Measurements from ENCODE around the gene YIPF1. TPM values are rescaled to one million over a fixed set of nuclear protein-coding genes. Genes with fewer than 3 reads are reported as not detected.

The YIPF1 gene
- total and polyA plus RNA-seq, 11 donors = 8.7 to 29.5 (median 14.4) TPM

DNA sequence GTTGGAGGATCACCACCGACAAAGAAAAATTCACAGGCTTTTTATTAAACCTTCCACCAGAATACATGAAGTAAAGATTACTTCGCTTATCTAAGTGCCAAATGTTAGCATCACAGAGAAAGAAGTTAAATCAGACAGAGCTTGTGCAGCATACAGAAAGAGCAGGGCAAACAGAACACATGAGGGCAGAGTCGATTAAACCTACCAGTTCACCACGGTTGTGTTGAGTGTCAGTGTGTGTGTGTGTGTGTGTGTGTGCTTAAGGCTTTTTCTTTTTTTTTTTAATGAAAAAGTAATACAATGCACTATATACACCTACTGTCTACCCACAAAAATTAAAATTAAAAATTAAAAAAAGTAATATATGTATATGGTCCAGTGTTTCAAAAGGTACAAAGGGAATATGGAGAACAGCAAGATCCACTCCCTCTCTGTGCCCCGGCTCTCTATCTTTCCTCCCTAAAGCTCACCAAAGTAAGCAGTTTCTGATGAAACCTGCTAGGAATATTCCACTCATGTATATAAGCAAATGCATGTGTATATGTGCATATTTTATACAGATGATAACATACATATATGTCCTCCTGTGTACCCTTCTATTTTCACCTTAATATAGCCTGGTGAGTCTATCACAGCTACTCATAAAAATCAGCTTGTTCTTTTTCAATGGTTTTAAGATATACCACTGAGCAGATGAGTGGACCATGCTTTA is 17.7 kb downstream of the YIPF1 start:
- ATAC-seq = no peak
- intact Hi-C loops (cut with DNase I) = loop anchor here in 1 of 10 donors (10.0 kb wide), 1 partner anchor 57 kb away; no protein-coding TSS in a partner anchor
- TF ChIP-seq POLR2A (IDR thresholded peaks at IDR 0.05) (no peak), CTCF (IDR thresholded peaks at IDR 0.05) (no peak)

GRCh38 chr1:53871221-53871620 is 18.4 kb downstream of the YIPF1 start:
- H3K36me3 ChIP-seq = peaks cover 0 to 97% (median 74%) of the 10 kb centered on the region in 9 donors
- TF ChIP-seq CTCF (IDR thresholded peaks at IDR 0.05) (no peak), POLR2A (IDR thresholded peaks at IDR 0.05) (no peak)
- no peaks in the 10 kb centered on the region for H3K4me1 ChIP-seq
- H3K27ac ChIP-seq = no peak overlapping the region
- ATAC-seq (no peak), DNase-seq (no peak)
- H3K27me3 ChIP-seq = no peaks in the 10 kb centered on the region
- H3K4me3 ChIP-seq = no peak overlapping the region
- H3K9me3 ChIP-seq = no peaks in the 10 kb centered on the region
- intact Hi-C loops (cut with DNase I) = loop anchor here in 1 of 10 donors (10.0 kb wide), 1 partner anchor 56 kb away; no protein-coding TSS in a partner anchor
- 77 to 87% (median 81%) methylated on average over 4 of the region's 4 CpGs for WGBS, 4 donors

More for the DNA sequence above, 17.7 kb downstream of the YIPF1 start:
- no peak for DNase-seq
- H3K9me3 ChIP-seq = no peaks in the 10 kb centered on the region
- H3K4me3 ChIP-seq = no peak overlapping the region
- H3K36me3 ChIP-seq = peaks cover 0 to 97% (median 74%) of the 10 kb centered on the region in 9 donors
- H3K27me3 ChIP-seq = no peaks in the 10 kb centered on the region
- H3K4me1 ChIP-seq = no peaks in the 10 kb centered on the region
- WGBS, 4 donors = 77 to 88% (median 80%) methylated on average over 5 of the region's 5 CpGs
- H3K27ac ChIP-seq = no peak overlapping the region

GRCh38 chr1:53869454-53870117 is 20.0 kb downstream of the YIPF1 start:
- Histone ChIP-seq H3K36me3 (peaks cover 0 to 97% (median 72%) of the 10 kb centered on the region in 9 donors), H3K27me3 (no peaks in the 10 kb centered on the region), H3K4me3 (no peak overlapping the region), H3K9me3 (no peaks in the 10 kb centered on the region), H3K4me1 (no peaks in the 10 kb centered on the region), H3K27ac (no peak overlapping the region)
- ATAC-seq = no peak
- no peak for DNase-seq
- intact Hi-C loops (cut with DNase I) = loop anchor here in 2 of 10 donors (10.0 kb wide), 2 partner anchors 55 to 185 kb away; partner anchors contain the start of genes TCEANC2 (in 1 of the 2) and TMEM59 (in 1 of the 2)
- WGBS, 4 donors = 88 to 90% (median 90%) methylated on average over 11 of the region's 11 CpGs
- no peak for TF ChIP-seq CTCF (IDR thresholded peaks at IDR 0.05)
- TF ChIP-seq POLR2A (IDR thresholded peaks at IDR 0.05) = no peak

DNA sequence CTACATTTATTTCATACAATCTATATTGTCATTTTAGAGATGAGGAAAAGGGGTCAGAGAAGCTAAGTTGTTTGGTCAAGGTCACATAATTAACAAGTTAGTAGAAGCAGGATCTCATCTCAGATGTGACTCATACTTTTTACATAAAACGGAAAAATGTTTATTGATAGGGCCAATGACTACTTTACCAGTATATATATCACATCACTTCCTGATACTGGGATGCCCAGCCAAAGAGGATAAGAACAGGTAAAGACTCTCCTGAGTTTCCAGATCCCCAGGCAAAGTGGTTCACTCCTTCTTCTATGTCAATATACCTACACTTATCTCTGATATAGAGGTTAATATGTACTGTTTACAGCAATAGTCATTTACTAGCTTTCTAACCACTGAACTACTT is 21.0 kb downstream of the YIPF1 start:
- no peaks in the 10 kb centered on the region for H3K27me3 ChIP-seq
- H3K27ac ChIP-seq = no peak overlapping the region
- TF ChIP-seq POLR2A (IDR thresholded peaks at IDR 0.05) = no peak
- no peak for TF ChIP-seq CTCF (IDR thresholded peaks at IDR 0.05)
- no peaks in the 10 kb centered on the region for H3K9me3 ChIP-seq
- peaks cover 0 to 93% (median 66%) of the 10 kb centered on the region in 9 donors for H3K36me3 ChIP-seq
- no peaks in the 10 kb centered on the region for H3K4me1 ChIP-seq
- intact Hi-C loops (cut with DNase I) = loop anchor here in 1 of 10 donors (10.0 kb wide), 1 partner anchor 186 kb away; the partner anchor contains the start of genes TCEANC2 and TMEM59
- ATAC-seq (no peak), DNase-seq (no peak)
- H3K4me3 ChIP-seq = no peak overlapping the region
- 83 to 96% (median 96%) methylated on average over 1 of the region's 1 CpG for WGBS, 4 donors

Measured in heart left ventricle (tissue), 16 donors.